Caco-2 (cell line): ENCODE results near the gene KIF4A. TPM values are rescaled to one million over a fixed set of nuclear protein-coding genes. Genes with fewer than 3 reads are reported as not detected.

Source experiments
- BruUV-seq: library from RNA; stranded (reverse); fragments of 400-500 nt; replicated peaks from 2 replicates; lab custom pipeline; 2021; lab: Mats Ljungman, UMichigan
- CTCF ChIA-PET: fragments of 300-600 bp; sonication (Branson Sonifier 250); formaldehyde crosslinking; loops from one replicate; lab custom pipeline; 2022; ENCODE audit warnings: antibody characterized with exemption; lab: Charles Lee
- POLR2A ChIA-PET: fragments of 300-600 bp; sonication (Branson Sonifier 250); formaldehyde crosslinking; loops from one replicate; lab custom pipeline; 2022; ENCODE audit warnings: antibody characterized with exemption; lab: Charles Lee
- DNase-seq, 2 experiments: peaks; one replicate each; pipeline versions ENCODE4 v3.0.0 to v3.0.0-alpha.2; 2020 to 2022
- H3K27me3 ChIP-seq: replicated peaks from 2 replicates; pipeline ENCODE4 v1.6.0; 2011; ENCODE audit warnings: low read length; ENCODE audit not compliant: control insufficient read depth, insufficient read depth
- H3K36me3 ChIP-seq: 2 replicates; pipeline ENCODE4 v1.5.1; 2011; ENCODE audit warnings: low read length; ENCODE audit not compliant: control insufficient read depth, insufficient read depth
- H3K4me1 ChIP-seq: fragments of 250-450 bp; sonication (Bioruptor Pico); 2 replicates; pipeline ENCODE4 v1.5.1; 2020; ENCODE audit warnings: mild to moderate bottlenecking
- H3K4me3 ChIP-seq: 2 replicates; pipeline ENCODE4 v1.5.1; 2011; ENCODE audit warnings: low read depth, mild to moderate bottlenecking, control low read depth, low read length
- H3K9me3 ChIP-seq: fragments of 250-450 bp; sonication (Bioruptor Pico); 2 replicates; pipeline ENCODE4 v1.5.1; 2020; ENCODE audit warnings: mild to moderate bottlenecking, moderate library complexity
- H3K27ac Mint-ChIP-seq: one replicate; pipeline ENCODE4 v1.8.0; 2022; ENCODE audit warnings: mixed read lengths; ENCODE audit not compliant: unreplicated experiment
- H3K27me3 Mint-ChIP-seq: one replicate; pipeline ENCODE4 v1.8.0; 2022; ENCODE audit warnings: mixed read lengths; ENCODE audit not compliant: insufficient read depth, unreplicated experiment
- H3K36me3 Mint-ChIP-seq: one replicate; pipeline ENCODE4 v1.8.0; 2022; ENCODE audit warnings: mild to moderate bottlenecking, mixed read lengths; ENCODE audit not compliant: insufficient read depth, unreplicated experiment
- H3K4me1 Mint-ChIP-seq: one replicate; pipeline ENCODE4 v1.8.0; 2022; ENCODE audit warnings: low read depth, mixed read lengths; ENCODE audit not compliant: unreplicated experiment
- H3K4me3 Mint-ChIP-seq: one replicate; pipeline ENCODE4 v1.8.0; 2022; ENCODE audit warnings: mild to moderate bottlenecking, moderate library complexity, mixed read lengths; ENCODE audit not compliant: unreplicated experiment
- H3K9me3 Mint-ChIP-seq: one replicate; pipeline ENCODE4 v1.8.0; 2022; ENCODE audit warnings: mixed read lengths; ENCODE audit not compliant: unreplicated experiment
- CTCF ChIP-seq, 2 experiments: fragments of 200-600 bp in 1 of 2; IDR thresholded peaks; 1 replicate in 1 of 2; 2 replicates in 1 of 2; pipeline versions ENCODE4 v1.5.1 to v1.8.0; 2011 to 2022; ENCODE audit warnings: antibody characterized with exemption in 1 of 2, control low read depth in 1 of 2, inconsistent platforms in 1 of 2, low read depth in 1 of 2, low read length in 1 of 2, mild to moderate bottlenecking in 1 of 2, moderate library complexity in 1 of 2; ENCODE audit not compliant: insufficient read depth in 1 of 2, severe bottlenecking in 1 of 2, unreplicated experiment in 1 of 2
- intact Hi-C: fragments of 100-400 bp; cut with micrococcal nuclease; formaldehyde crosslinking; loops from one replicate; pipeline ENCODE4 v1.10.0; 2022; ENCODE audit not compliant: unreplicated experiment
- total RNA-seq: library from RNA; stranded (reverse); gene quantifications from 2 replicates; pipeline ENCODE4 v1.2.3, GENCODE V29; 2022

The KIF4A gene
- total RNA-seq, 1 experiment from 2014 or later, result 39.6 TPM

- H3K27me3 Mint-ChIP-seq, result no peaks in the 10 kb centered on the region
- intact Hi-C loops, result loop anchor here (1.0 to 5.0 kb wide), 4 partner anchors 11 to 233 kb away; partner anchors contain the start of gene GDPD2
- TF ChIP-seq CTCF (IDR thresholded peaks at IDR 0.05; ENCODE audit: insufficient read depth in 1 of 2, low read depth in 1 of 2, low read length in 1 of 2, severe bottlenecking in 1 of 2, unreplicated experiment in 1 of 2), result no peak
Observed at GRCh38 chrX:70434352-70434866, 144.5 kb downstream of the KIF4A start.

DNA sequence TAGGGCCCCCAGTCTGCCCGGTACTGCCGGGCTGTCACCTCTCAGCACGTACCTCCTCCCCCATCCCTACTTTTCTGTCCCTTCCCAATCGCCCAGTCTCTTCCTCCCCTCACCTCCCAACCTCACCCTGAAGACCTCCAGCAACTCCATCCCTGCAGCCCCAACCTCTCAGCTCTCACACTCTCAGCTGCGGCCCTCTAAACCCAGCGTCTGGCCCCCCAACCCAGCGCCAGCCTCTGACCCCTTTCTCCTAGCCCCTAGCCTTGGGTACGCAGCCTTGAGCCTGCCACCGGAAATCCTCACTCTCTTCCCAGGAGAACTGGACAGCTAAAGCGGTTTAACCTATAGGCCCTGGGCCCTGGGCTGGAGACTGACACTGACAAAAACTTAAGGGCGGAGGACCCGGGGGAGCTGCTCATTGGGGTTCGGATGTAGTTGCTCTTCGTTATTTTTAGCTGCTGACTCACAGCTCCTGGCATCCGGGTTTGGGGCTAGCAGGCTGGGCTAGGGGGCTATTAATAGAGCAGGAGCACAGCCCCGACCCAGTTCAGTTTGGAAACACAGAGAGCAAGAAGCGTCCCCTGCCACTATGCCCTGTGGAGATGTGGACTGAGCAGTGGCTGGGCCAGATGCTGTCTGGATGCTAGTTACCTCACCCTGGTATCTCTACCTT is 145.1 kb downstream of the KIF4A start:
- BruUV-seq, result no TSS peak
- no peaks in the 10 kb centered on the region for H3K36me3 ChIP-seq
- CTCF ChIA-PET, result interaction anchor here (2.1 kb wide), 1 partner anchor 12 kb away, joined by 15 read pairs; the partner anchor contains the start of gene GDPD2
- no peaks in the 10 kb centered on the region for H3K9me3 ChIP-seq
- Mint-ChIP-seq H3K27me3 (no peaks in the 10 kb centered on the region), H3K27ac (peak overlapping the region; percentile 90), H3K4me3 (peak overlapping the region; percentile 86), H3K4me1 (peaks cover 6% of the 10 kb centered on the region), H3K36me3 (peaks cover 7% of the 10 kb centered on the region), H3K9me3 (no peaks in the 10 kb centered on the region)
- H3K27me3 ChIP-seq, result no peaks in the 10 kb centered on the region
- DNase-seq, result no peak
- POLR2A ChIA-PET, result interaction anchor here (0.7 kb wide), 1 partner anchor 281 kb away, joined by 9 read pairs; no protein-coding TSS in a partner anchor
- intact Hi-C loops, result loop anchor here (1.0 to 5.0 kb wide), 4 partner anchors 12 to 232 kb away; partner anchors contain the start of gene GDPD2
- no peak for TF ChIP-seq CTCF (IDR thresholded peaks at IDR 0.05; ENCODE audit: insufficient read depth in 1 of 2, low read depth in 1 of 2, low read length in 1 of 2, severe bottlenecking in 1 of 2, unreplicated experiment in 1 of 2)
- peak overlapping the region; percentile 54 for H3K4me3 ChIP-seq
- peaks cover 7% of the 10 kb centered on the region; the same call in 1 of the 2 replicates for H3K4me1 ChIP-seq

More at GRCh38 chrX:70434352-70434866, 144.5 kb downstream of the KIF4A start:
- peak overlapping the region; percentile 86 for H3K4me3 Mint-ChIP-seq
- POLR2A ChIA-PET, result interaction anchor here (0.7 kb wide), 1 partner anchor 281 kb away, joined by 9 read pairs; no protein-coding TSS in a partner anchor
- H3K36me3 Mint-ChIP-seq, result peaks cover 7% of the 10 kb centered on the region
- peaks cover 6% of the 10 kb centered on the region for H3K4me1 Mint-ChIP-seq
- peak; percentile 86 to 92 for DNase-seq
- H3K9me3 Mint-ChIP-seq, result no peaks in the 10 kb centered on the region
- no TSS peak for BruUV-seq
- Histone ChIP-seq H3K4me1 (peaks cover 7% of the 10 kb centered on the region; the same call in 1 of the 2 replicates), H3K4me3 (peak overlapping the region; percentile 54), H3K9me3 (no peaks in the 10 kb centered on the region), H3K36me3 (no peaks in the 10 kb centered on the region), H3K27me3 (no peaks in the 10 kb centered on the region)
- peak overlapping the region; percentile 90 for H3K27ac Mint-ChIP-seq
- CTCF ChIA-PET, result interaction anchor here (2.1 kb wide), 1 partner anchor 11 kb away, joined by 15 read pairs; the partner anchor contains the start of gene GDPD2

- no TSS peak for BruUV-seq
- Histone ChIP-seq H3K27me3 (no peaks in the 10 kb centered on the region), H3K9me3 (no peaks in the 10 kb centered on the region), H3K4me1 (peaks cover 7% of the 10 kb centered on the region; the same call in 1 of the 2 replicates), H3K36me3 (no peaks in the 10 kb centered on the region), H3K4me3 (no peak overlapping the region)
- H3K9me3 Mint-ChIP-seq, result no peaks in the 10 kb centered on the region
- H3K4me3 Mint-ChIP-seq, result no peak overlapping the region
- ChIA-PET POLR2A (no interaction called here), CTCF (interaction anchor here (0.6 kb wide), 1 partner anchor 51 kb away, joined by 3 read pairs; no protein-coding TSS in a partner anchor)
- peaks cover 6% of the 10 kb centered on the region for H3K4me1 Mint-ChIP-seq
- no peak for TF ChIP-seq CTCF (IDR thresholded peaks at IDR 0.05; ENCODE audit: insufficient read depth in 1 of 2, low read depth in 1 of 2, low read length in 1 of 2, severe bottlenecking in 1 of 2, unreplicated experiment in 1 of 2)
- no peak for DNase-seq
- H3K36me3 Mint-ChIP-seq, result peaks cover 7% of the 10 kb centered on the region
- no peak overlapping the region for H3K27ac Mint-ChIP-seq
- intact Hi-C loops, result no loop called here
- H3K27me3 Mint-ChIP-seq, result peaks cover 7% of the 10 kb centered on the region
Observed at GRCh38 chrX:70436343-70436742, 146.4 kb downstream of the KIF4A start.
